ENCODE data around the gene STRBP.

The STRBP gene

DNA sequence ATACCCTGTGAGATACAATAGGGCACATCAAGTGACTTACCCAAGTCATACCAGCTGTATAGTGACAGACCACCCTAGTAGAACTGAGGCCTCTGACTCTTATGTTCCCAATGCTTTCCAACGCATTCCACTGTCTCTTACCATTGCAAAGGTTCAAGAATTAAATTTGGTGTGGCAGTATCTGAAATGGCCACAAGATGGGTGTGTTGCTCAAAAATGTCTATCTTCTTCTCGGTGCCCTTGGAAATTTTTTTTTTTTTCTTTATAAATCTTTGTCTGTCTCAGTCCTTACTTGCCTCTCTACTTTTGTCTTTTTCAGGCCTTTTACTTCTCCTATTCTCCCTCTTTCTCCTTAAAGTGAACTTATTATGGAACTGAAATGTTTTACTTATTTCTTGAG lies 186.6 kb downstream of the STRBP start:
- no peak overlapping the region for H3K4me3 ChIP-seq (ENCODE audit: low read depth, low read length)
- TF ChIP-seq, protein P1, sequence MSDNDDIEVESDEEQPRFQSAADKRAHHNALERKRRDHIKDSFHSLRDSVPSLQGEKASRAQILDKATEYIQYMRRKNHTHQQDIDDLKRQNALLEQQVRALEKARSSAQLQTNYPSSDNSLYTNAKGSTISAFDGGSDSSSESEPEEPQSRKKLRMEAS (IDR thresholded peaks at IDR 0.05; ENCODE audit: low read depth, low read length): no peak
- TF ChIP-seq, protein P2, sequence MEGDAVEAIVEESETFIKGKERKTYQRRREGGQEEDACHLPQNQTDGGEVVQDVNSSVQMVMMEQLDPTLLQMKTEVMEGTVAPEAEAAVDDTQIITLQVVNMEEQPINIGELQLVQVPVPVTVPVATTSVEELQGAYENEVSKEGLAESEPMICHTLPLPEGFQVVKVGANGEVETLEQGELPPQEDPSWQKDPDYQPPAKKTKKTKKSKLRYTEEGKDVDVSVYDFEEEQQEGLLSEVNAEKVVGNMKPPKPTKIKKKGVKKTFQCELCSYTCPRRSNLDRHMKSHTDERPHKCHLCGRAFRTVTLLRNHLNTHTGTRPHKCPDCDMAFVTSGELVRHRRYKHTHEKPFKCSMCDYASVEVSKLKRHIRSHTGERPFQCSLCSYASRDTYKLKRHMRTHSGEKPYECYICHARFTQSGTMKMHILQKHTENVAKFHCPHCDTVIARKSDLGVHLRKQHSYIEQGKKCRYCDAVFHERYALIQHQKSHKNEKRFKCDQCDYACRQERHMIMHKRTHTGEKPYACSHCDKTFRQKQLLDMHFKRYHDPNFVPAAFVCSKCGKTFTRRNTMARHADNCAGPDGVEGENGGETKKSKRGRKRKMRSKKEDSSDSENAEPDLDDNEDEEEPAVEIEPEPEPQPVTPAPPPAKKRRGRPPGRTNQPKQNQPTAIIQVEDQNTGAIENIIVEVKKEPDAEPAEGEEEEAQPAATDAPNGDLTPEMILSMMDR (IDR thresholded peaks at IDR 0.05; ENCODE audit: low read depth, low read length): peak; percentile 57
- DNase-seq (ENCODE audit: low read depth): peak; percentile 46

DNA sequence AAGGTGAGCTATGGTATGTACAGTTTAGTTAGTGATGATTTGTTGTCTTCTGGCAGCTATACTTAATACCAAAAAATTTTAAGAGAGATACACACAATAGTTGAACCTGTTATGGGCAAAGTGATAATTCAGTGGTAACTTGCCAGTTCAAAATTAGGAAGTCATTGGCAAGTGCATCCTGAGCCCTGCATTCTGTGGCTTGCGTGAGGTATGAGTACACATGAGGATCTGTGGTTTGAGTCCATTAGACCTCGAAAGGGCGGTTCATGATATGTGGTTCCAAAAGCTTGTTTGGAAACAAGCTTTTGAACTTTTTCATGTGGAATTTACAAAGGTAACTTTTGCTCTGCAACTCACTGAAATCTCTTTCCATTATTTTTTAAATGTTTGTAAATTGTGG lies 187.9 kb downstream of the STRBP start:
- TF ChIP-seq MYC (IDR thresholded peaks at IDR 0.05; ENCODE audit: low read depth, low read length): no peak
- TF ChIP-seq POLR2A (IDR thresholded peaks at IDR 0.05; ENCODE audit: extremely low read depth, insufficient read length): no peak
- no peak overlapping the region for H3K4me3 ChIP-seq (ENCODE audit: low read depth, low read length)
- DNase-seq (ENCODE audit: low read depth): peak; percentile 9

DNA sequence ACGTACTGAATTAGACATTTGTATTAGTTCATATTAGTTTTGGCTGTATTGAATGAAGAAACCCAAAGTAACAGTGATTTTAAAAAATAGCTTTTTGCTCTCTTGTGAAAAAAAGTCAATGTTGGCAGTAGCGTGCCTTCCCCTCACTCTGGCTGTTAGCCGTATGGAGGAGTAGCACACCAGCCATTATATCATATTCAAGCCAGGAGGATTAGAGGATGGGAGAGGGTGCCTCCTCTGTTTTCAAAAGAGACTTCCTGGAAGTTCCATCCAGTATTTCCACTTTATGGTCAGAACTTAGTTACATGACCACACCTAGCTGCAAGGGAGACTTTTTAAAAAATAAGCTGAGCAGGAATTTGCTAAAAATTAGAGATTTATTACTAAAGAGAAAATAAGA lies 193.8 kb downstream of the STRBP start:
- no peak overlapping the region for H3K4me3 ChIP-seq (ENCODE audit: low read depth, low read length)
- TF ChIP-seq, protein P2 (IDR thresholded peaks at IDR 0.05; ENCODE audit: low read depth, low read length): no peak
- TF ChIP-seq POLR2A (IDR thresholded peaks at IDR 0.05; ENCODE audit: extremely low read depth, insufficient read length): no peak
- TF ChIP-seq, protein P1 (IDR thresholded peaks at IDR 0.05; ENCODE audit: low read depth, low read length): no peak
- DNase-seq (ENCODE audit: low read depth): no peak

DNA sequence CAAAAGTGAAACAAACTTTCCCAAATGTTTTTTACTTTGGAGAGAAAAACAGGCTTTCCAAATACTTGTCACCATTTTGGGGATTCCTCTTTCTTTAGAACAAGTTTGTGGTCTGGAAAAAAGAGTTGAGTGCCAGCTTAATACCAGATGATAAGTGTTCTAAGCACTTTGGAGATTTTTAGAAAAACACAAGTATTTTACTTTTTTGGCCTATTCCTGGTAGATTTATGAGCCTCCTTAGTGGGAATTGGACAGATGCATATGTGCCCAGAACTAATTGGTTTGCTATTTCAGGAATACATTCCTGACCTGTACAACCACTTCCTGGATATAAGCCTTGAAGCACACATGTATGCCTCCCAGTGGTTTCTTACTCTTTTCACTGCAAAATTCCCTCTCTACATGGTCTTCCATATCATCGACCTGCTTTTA lies 194.4 kb downstream of the STRBP start:
- TF ChIP-seq POLR2A (IDR thresholded peaks at IDR 0.05; ENCODE audit: extremely low read depth, insufficient read length) (no peak), MYC (IDR thresholded peaks at IDR 0.05; ENCODE audit: low read depth, low read length) (no peak)
- TF ChIP-seq, protein P2 (IDR thresholded peaks at IDR 0.05; ENCODE audit: low read depth, low read length): no peak
- TF ChIP-seq, protein P1 (IDR thresholded peaks at IDR 0.05; ENCODE audit: low read depth, low read length): no peak
- no peak overlapping the region for H3K4me3 ChIP-seq (ENCODE audit: low read depth, low read length)
- DNase-seq (ENCODE audit: low read depth): no peak

DNA sequence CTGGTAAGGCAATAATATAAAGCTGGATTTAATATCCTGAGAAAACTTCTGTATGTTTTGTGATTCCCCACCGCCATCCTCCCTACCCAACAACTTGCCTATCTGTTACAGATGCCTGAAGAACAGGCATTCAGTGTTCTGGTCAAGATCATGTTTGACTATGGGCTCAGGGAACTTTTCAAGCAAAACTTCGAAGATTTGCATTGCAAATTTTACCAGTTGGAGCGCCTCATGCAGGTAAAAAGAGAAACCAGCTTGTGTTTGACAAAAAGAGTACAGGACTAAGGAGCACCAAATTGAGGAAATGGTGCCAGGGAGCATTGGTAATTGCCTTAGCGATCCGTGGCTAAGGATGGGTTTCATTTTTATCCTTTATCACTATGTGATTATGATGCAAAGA lies 194.9 kb downstream of the STRBP start:
- no peak for DNase-seq (ENCODE audit: low read depth)
- TF ChIP-seq POLR2A (IDR thresholded peaks at IDR 0.05; ENCODE audit: extremely low read depth, insufficient read length): no peak
- TF ChIP-seq MYC (IDR thresholded peaks at IDR 0.05; ENCODE audit: low read depth, low read length): no peak
- TF ChIP-seq, protein P2 (IDR thresholded peaks at IDR 0.05; ENCODE audit: low read depth, low read length): no peak
- TF ChIP-seq, protein P1 (IDR thresholded peaks at IDR 0.05; ENCODE audit: low read depth, low read length): no peak
- no peak overlapping the region for H3K4me3 ChIP-seq (ENCODE audit: low read depth, low read length)

DNA sequence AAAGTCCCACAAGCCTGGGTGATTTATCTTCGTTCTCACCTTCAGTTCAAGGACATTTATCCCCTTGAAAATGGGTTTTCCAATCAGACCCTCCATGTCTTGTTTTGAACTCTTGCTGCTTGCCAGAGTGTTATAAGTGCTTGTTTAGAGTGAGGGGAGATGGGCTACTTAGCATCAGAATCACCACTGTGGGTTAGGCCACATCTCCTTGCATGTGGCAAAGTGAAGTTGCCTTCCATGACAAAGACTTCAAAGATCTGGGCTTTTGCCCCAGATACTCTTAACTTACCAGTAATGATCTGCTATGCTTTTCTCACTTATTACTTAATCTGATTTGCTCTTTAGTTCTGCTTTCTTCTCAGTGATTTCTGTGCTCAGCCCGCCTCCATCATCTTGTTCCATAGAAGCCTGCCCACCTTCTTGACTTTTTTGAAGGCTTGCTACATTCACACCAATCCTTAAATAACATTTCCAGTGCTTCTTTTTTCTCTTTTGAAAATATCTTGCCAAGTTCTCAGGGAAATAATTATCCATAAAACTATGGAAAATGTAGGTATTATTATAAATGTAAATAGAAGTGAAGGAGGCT lies 195.9 kb downstream of the STRBP start:
- DNase-seq (ENCODE audit: low read depth): no peak
- H3K4me3 ChIP-seq (ENCODE audit: low read depth, low read length): no peak overlapping the region
- TF ChIP-seq, protein P1 (IDR thresholded peaks at IDR 0.05; ENCODE audit: low read depth, low read length): no peak
- TF ChIP-seq, protein P2 (IDR thresholded peaks at IDR 0.05; ENCODE audit: low read depth, low read length): no peak
- TF ChIP-seq MYC (IDR thresholded peaks at IDR 0.05; ENCODE audit: low read depth, low read length): no peak
- TF ChIP-seq POLR2A (IDR thresholded peaks at IDR 0.05; ENCODE audit: extremely low read depth, insufficient read length): no peak
